Activated T-helper 2 cell treated with anti-CD3 and anti-CD28 coated beads, Interferon-gamma antibody, Interleukin-2, Interleukin-4, amounts not matched to agents 10 μg/mL and 5 μg/mL and 100 μg/mL, durations not matched to agents 14 hours and 24 hours and 36 hours (primary cell): ENCODE measurements around the gene CLEC20A. TPM values are rescaled to one million over a fixed set of nuclear protein-coding genes. Genes with fewer than 3 reads are reported as not detected.

Experiments
- DNase-seq: peaks from one replicate; pipeline ENCODE4 v3.0.0; 2021; ENCODE audit warnings: low spot score
- H3K27ac Mint-ChIP-seq: one replicate; pipeline ENCODE4 v1.8.0; 2021; ENCODE audit warnings: mixed read lengths
- H3K27me3 Mint-ChIP-seq: one replicate; pipeline ENCODE4 v1.8.0; 2021; ENCODE audit warnings: low read depth, mixed read lengths
- H3K36me3 Mint-ChIP-seq: one replicate; pipeline ENCODE4 v1.8.0; 2021; ENCODE audit warnings: low read depth, mixed read lengths
- H3K4me1 Mint-ChIP-seq: one replicate; pipeline ENCODE4 v1.8.0; 2021; ENCODE audit warnings: low read depth, mixed read lengths
- H3K4me3 Mint-ChIP-seq: one replicate; pipeline ENCODE4 v1.8.0; 2021; ENCODE audit warnings: low read depth, mild to moderate bottlenecking, moderate library complexity, mixed read lengths
- H3K9me3 Mint-ChIP-seq: one replicate; pipeline ENCODE4 v1.8.0; 2021; ENCODE audit warnings: mixed read lengths
- intact Hi-C: fragments of 100-400 bp; cut with micrococcal nuclease; formaldehyde crosslinking; loops from one replicate; pipeline ENCODE4 v1.15.1; 2023
- total RNA-seq: library from RNA; stranded (reverse); gene quantifications from 2 replicates; pipeline ENCODE4 v1.2.3, GENCODE V29; 2022

CLEC20A gene
- total RNA-seq, 1 donor from 2014 or later, result not detected

GRCh38 chr1:178536844-178537371 lies 40.1 kb upstream of the CLEC20A start:
- Mint-ChIP-seq H3K27me3 (peaks cover 2% of the 10 kb centered on the region), H3K36me3 (no peaks in the 10 kb centered on the region), H3K4me3 (no peak overlapping the region), H3K27ac (no peak overlapping the region), H3K4me1 (no peaks in the 10 kb centered on the region), H3K9me3 (no peaks in the 10 kb centered on the region)
- no peak for DNase-seq
- intact Hi-C loops, result no loop called here

- Mint-ChIP-seq H3K4me3 (no peak overlapping the region), H3K27me3 (peaks cover 2% of the 10 kb centered on the region), H3K4me1 (no peaks in the 10 kb centered on the region), H3K27ac (no peak overlapping the region), H3K9me3 (no peaks in the 10 kb centered on the region), H3K36me3 (no peaks in the 10 kb centered on the region)
- DNase-seq, result no peak
- intact Hi-C loops, result no loop called here
These were observed 39.6 kb upstream of the CLEC20A start for GRCh38 chr1:178536329-178536728.

GRCh38 chr1:178534137-178534868 lies 37.5 kb upstream of the CLEC20A start:
- no peaks in the 10 kb centered on the region for H3K9me3 Mint-ChIP-seq
- no peaks in the 10 kb centered on the region for H3K4me1 Mint-ChIP-seq
- H3K27ac Mint-ChIP-seq, result no peak overlapping the region
- H3K36me3 Mint-ChIP-seq, result no peaks in the 10 kb centered on the region
- H3K4me3 Mint-ChIP-seq, result no peak overlapping the region
- no peak for DNase-seq
- H3K27me3 Mint-ChIP-seq, result peaks cover 2% of the 10 kb centered on the region
- intact Hi-C loops, result no loop called here

GRCh38 chr1:178533121-178533946 lies 36.6 kb upstream of the CLEC20A start:
- DNase-seq, result no peak
- Mint-ChIP-seq H3K4me3 (no peak overlapping the region), H3K36me3 (no peaks in the 10 kb centered on the region), H3K9me3 (no peaks in the 10 kb centered on the region), H3K27me3 (peaks cover 2% of the 10 kb centered on the region), H3K27ac (no peak overlapping the region), H3K4me1 (no peaks in the 10 kb centered on the region)
- intact Hi-C loops, result loop anchor here (2.0 kb wide), 2 partner anchors 219 to 469 kb away; no protein-coding TSS in a partner anchor

GRCh38 chr1:178532392-178532791 lies 35.6 kb upstream of the CLEC20A start:
- Mint-ChIP-seq H3K27me3 (peaks cover 2% of the 10 kb centered on the region), H3K4me1 (no peaks in the 10 kb centered on the region), H3K36me3 (no peaks in the 10 kb centered on the region), H3K27ac (no peak overlapping the region), H3K9me3 (no peaks in the 10 kb centered on the region), H3K4me3 (no peak overlapping the region)
- intact Hi-C loops, result loop anchor here (2.0 kb wide), 2 partner anchors 220 to 470 kb away; no protein-coding TSS in a partner anchor
- peak; percentile 48 for DNase-seq

- Mint-ChIP-seq H3K4me1 (no peaks in the 10 kb centered on the region), H3K36me3 (no peaks in the 10 kb centered on the region), H3K4me3 (no peak overlapping the region), H3K27me3 (peaks cover 2% of the 10 kb centered on the region), H3K27ac (no peak overlapping the region), H3K9me3 (no peaks in the 10 kb centered on the region)
- intact Hi-C loops, result loop anchor here (2.0 kb wide), 2 partner anchors 221 to 471 kb away; no protein-coding TSS in a partner anchor
- DNase-seq, result no peak
These were observed 35.1 kb upstream of the CLEC20A start for GRCh38 chr1:178531887-178532286.

GRCh38 chr1:178530502-178530901 lies 33.7 kb upstream of the CLEC20A start:
- no peak overlapping the region for H3K4me3 Mint-ChIP-seq
- intact Hi-C loops, result no loop called here

GRCh38 chr1:178530037-178530402 lies 33.3 kb upstream of the CLEC20A start:
- DNase-seq, result no peak
- H3K4me1 Mint-ChIP-seq, result no peaks in the 10 kb centered on the region
- H3K4me3 Mint-ChIP-seq, result no peak overlapping the region
- peaks cover 2% of the 10 kb centered on the region for H3K27me3 Mint-ChIP-seq
- no peaks in the 10 kb centered on the region for H3K36me3 Mint-ChIP-seq
- intact Hi-C loops, result no loop called here
- H3K27ac Mint-ChIP-seq, result no peak overlapping the region
- H3K9me3 Mint-ChIP-seq, result no peaks in the 10 kb centered on the region

More at GRCh38 chr1:178530502-178530901, 33.7 kb upstream of the CLEC20A start:
- Mint-ChIP-seq H3K4me1 (no peaks in the 10 kb centered on the region), H3K36me3 (no peaks in the 10 kb centered on the region), H3K27me3 (peaks cover 2% of the 10 kb centered on the region), H3K27ac (no peak overlapping the region), H3K9me3 (no peaks in the 10 kb centered on the region)
- DNase-seq, result no peak

GRCh38 chr1:178529364-178530036 lies 32.7 kb upstream of the CLEC20A start:
- Mint-ChIP-seq H3K36me3 (no peaks in the 10 kb centered on the region), H3K4me3 (no peak overlapping the region), H3K4me1 (no peaks in the 10 kb centered on the region), H3K9me3 (no peaks in the 10 kb centered on the region), H3K27me3 (peaks cover 2% of the 10 kb centered on the region), H3K27ac (no peak overlapping the region)
- intact Hi-C loops, result no loop called here
- no peak for DNase-seq

- H3K4me1 Mint-ChIP-seq, result no peaks in the 10 kb centered on the region
- H3K36me3 Mint-ChIP-seq, result no peaks in the 10 kb centered on the region
- intact Hi-C loops, result no loop called here
- H3K27ac Mint-ChIP-seq, result no peak overlapping the region
- DNase-seq, result no peak
- peaks cover 2% of the 10 kb centered on the region for H3K27me3 Mint-ChIP-seq
- no peaks in the 10 kb centered on the region for H3K9me3 Mint-ChIP-seq
- no peak overlapping the region for H3K4me3 Mint-ChIP-seq
These were observed 32.2 kb upstream of the CLEC20A start for GRCh38 chr1:178528953-178529335.

- H3K9me3 Mint-ChIP-seq, result no peaks in the 10 kb centered on the region
- no peaks in the 10 kb centered on the region for H3K36me3 Mint-ChIP-seq
- intact Hi-C loops, result no loop called here
- no peaks in the 10 kb centered on the region for H3K4me1 Mint-ChIP-seq
- H3K4me3 Mint-ChIP-seq, result no peak overlapping the region
- H3K27ac Mint-ChIP-seq, result no peak overlapping the region
- no peak for DNase-seq
- peaks cover 2% of the 10 kb centered on the region for H3K27me3 Mint-ChIP-seq
These were observed 31.6 kb upstream of the CLEC20A start for GRCh38 chr1:178528228-178528952.

- no peaks in the 10 kb centered on the region for H3K9me3 Mint-ChIP-seq
- H3K4me3 Mint-ChIP-seq, result no peak overlapping the region
- no peaks in the 10 kb centered on the region for H3K4me1 Mint-ChIP-seq
- H3K27me3 Mint-ChIP-seq, result no peaks in the 10 kb centered on the region
- no peak overlapping the region for H3K27ac Mint-ChIP-seq
- DNase-seq, result no peak
- no peaks in the 10 kb centered on the region for H3K36me3 Mint-ChIP-seq
- intact Hi-C loops, result no loop called here
These were observed 30.4 kb upstream of the CLEC20A start for GRCh38 chr1:178527117-178527516.
